ENCODE data around the gene CDH22.

DNA sequence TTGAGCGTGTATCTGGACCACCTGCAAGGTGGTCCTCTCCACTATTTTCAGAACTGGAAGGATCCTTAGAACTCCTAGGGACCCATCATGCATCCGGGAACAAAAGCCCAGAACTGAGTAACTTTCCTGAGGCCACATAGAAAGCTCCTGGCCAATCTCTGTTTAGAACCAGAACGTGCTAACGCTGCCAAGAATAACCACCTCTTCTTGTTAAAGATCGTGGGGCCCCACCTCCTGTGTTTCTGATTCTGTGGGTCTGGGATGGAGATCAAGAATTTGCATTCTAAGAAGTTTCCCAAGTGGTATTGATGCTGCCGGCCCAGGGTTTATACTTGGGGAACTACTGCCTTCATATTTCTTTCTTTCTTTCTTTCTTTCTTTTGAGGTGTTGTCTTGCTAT is 176.9 kb downstream of the CDH22 start:
- TF ChIP-seq, protein P1, sequence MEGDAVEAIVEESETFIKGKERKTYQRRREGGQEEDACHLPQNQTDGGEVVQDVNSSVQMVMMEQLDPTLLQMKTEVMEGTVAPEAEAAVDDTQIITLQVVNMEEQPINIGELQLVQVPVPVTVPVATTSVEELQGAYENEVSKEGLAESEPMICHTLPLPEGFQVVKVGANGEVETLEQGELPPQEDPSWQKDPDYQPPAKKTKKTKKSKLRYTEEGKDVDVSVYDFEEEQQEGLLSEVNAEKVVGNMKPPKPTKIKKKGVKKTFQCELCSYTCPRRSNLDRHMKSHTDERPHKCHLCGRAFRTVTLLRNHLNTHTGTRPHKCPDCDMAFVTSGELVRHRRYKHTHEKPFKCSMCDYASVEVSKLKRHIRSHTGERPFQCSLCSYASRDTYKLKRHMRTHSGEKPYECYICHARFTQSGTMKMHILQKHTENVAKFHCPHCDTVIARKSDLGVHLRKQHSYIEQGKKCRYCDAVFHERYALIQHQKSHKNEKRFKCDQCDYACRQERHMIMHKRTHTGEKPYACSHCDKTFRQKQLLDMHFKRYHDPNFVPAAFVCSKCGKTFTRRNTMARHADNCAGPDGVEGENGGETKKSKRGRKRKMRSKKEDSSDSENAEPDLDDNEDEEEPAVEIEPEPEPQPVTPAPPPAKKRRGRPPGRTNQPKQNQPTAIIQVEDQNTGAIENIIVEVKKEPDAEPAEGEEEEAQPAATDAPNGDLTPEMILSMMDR (IDR thresholded peaks at IDR 0.05; ENCODE audit: poor library complexity, severe bottlenecking): no peak
- TF ChIP-seq RAD21 (conservative IDR thresholded peaks at IDR 0.05): no peak
- TF ChIP-seq EZH2 (IDR thresholded peaks at IDR 0.05; ENCODE audit: borderline replicate concordance, insufficient read depth, low read length, poor library complexity, severe bottlenecking): no peak
- no peak for TF ChIP-seq POLR2AphosphoS5 (IDR thresholded peaks at IDR 0.05)
- TF ChIP-seq SMC3 (conservative IDR thresholded peaks at IDR 0.05; ENCODE audit: poor library complexity): no peak
- TF ChIP-seq, protein P2, sequence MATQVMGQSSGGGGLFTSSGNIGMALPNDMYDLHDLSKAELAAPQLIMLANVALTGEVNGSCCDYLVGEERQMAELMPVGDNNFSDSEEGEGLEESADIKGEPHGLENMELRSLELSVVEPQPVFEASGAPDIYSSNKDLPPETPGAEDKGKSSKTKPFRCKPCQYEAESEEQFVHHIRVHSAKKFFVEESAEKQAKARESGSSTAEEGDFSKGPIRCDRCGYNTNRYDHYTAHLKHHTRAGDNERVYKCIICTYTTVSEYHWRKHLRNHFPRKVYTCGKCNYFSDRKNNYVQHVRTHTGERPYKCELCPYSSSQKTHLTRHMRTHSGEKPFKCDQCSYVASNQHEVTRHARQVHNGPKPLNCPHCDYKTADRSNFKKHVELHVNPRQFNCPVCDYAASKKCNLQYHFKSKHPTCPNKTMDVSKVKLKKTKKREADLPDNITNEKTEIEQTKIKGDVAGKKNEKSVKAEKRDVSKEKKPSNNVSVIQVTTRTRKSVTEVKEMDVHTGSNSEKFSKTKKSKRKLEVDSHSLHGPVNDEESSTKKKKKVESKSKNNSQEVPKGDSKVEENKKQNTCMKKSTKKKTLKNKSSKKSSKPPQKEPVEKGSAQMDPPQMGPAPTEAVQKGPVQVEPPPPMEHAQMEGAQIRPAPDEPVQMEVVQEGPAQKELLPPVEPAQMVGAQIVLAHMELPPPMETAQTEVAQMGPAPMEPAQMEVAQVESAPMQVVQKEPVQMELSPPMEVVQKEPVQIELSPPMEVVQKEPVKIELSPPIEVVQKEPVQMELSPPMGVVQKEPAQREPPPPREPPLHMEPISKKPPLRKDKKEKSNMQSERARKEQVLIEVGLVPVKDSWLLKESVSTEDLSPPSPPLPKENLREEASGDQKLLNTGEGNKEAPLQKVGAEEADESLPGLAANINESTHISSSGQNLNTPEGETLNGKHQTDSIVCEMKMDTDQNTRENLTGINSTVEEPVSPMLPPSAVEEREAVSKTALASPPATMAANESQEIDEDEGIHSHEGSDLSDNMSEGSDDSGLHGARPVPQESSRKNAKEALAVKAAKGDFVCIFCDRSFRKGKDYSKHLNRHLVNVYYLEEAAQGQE (IDR thresholded peaks at IDR 0.05; ENCODE audit: borderline replicate concordance): no peak
- no peak for TF ChIP-seq EP300 (conservative IDR thresholded peaks at IDR 0.05; ENCODE audit: poor library complexity, severe bottlenecking)
- TF ChIP-seq TAF1 (IDR thresholded peaks at IDR 0.05; ENCODE audit: low read depth): no peak

All from neural cell (in vitro differentiated cells).